Keratinocyte (primary cell): ENCODE results near the gene C19orf12. TPM values are rescaled to one million over a fixed set of nuclear protein-coding genes. Genes with fewer than 3 reads are reported as not detected.

ENCODE experiments used
- DNase-seq: peaks from one replicate; pipeline ENCODE4 v3.0.0-alpha.2; 2011; ENCODE audit warnings: low read depth, missing footprints, low spot score
- FAIRE-seq: peaks from 2 replicates; lab custom pipeline; 2011; peaks lifted over from hg19 to GRCh38; lab: Jason Lieb, UNC
- H2AFZ ChIP-seq: 2 replicates; pipeline ENCODE4 v1.6.0; 2012; ENCODE audit warnings: low read length, control low read depth, inconsistent platforms; ENCODE audit not compliant: control insufficient read depth
- H3K27ac ChIP-seq: 2 replicates; pipeline ENCODE4 v1.5.1; 2011; ENCODE audit warnings: low read length; ENCODE audit not compliant: control insufficient read depth, insufficient read depth
- H3K27me3 ChIP-seq: 3 replicates; pipeline ENCODE4 v1.6.0; 2011; ENCODE audit warnings: low read length; ENCODE audit not compliant: control insufficient read depth, insufficient read depth; ENCODE audit errors: extremely low read depth
- H3K36me3 ChIP-seq, 2 experiments: 2 replicates in 1 of 2; 3 replicates in 1 of 2; pipeline ENCODE4 v1.5.1; 2011; ENCODE audit warnings: low read length in 2 of 2, mild to moderate bottlenecking in 1 of 2; ENCODE audit not compliant: control insufficient read depth in 2 of 2, insufficient read depth in 2 of 2; ENCODE audit errors: extremely low read depth in 1 of 2
- H3K4me1 ChIP-seq: 3 replicates; pipeline ENCODE4 v1.5.1; 2011; ENCODE audit warnings: low read length; ENCODE audit not compliant: control insufficient read depth, insufficient read depth; ENCODE audit errors: extremely low read depth
- H3K4me2 ChIP-seq: 3 replicates; pipeline ENCODE4 v1.6.0; 2011; ENCODE audit warnings: low read depth, low read length; ENCODE audit not compliant: control insufficient read depth, insufficient read depth; ENCODE audit errors: extremely low read depth
- H3K4me3 ChIP-seq, 3 experiments: fragments of 200-600 bp in 1 of 3; sonication (generic) in 1 of 3; 2 replicates in 2 of 3; 3 replicates in 1 of 3; pipeline ENCODE4 v1.5.1; 2011 to 2016; ENCODE audit warnings: low read length in 3 of 3, mild to moderate bottlenecking in 3 of 3, control low read depth in 2 of 3, inconsistent platforms in 1 of 3, low read depth in 1 of 3, mixed read lengths in 1 of 3, mixed run types in 1 of 3, moderate library complexity in 1 of 3; ENCODE audit not compliant: control insufficient read depth in 2 of 3, insufficient read depth in 2 of 3; ENCODE audit errors: extremely low read depth in 1 of 3
- H3K79me2 ChIP-seq: 2 replicates; pipeline ENCODE4 v1.6.0; 2012; ENCODE audit warnings: low read length; ENCODE audit not compliant: control insufficient read depth, insufficient read depth
- H3K9ac ChIP-seq: 3 replicates; pipeline ENCODE4 v1.6.0; 2011; ENCODE audit warnings: low read length; ENCODE audit not compliant: control insufficient read depth, insufficient read depth; ENCODE audit errors: extremely low read depth
- H3K9me1 ChIP-seq: 3 replicates; pipeline ENCODE4 v1.6.0; 2011; ENCODE audit warnings: low read length; ENCODE audit not compliant: control insufficient read depth, insufficient read depth; ENCODE audit errors: extremely low read depth
- H3K9me3 ChIP-seq: 2 replicates; pipeline ENCODE4 v1.5.1; 2012; ENCODE audit warnings: low read depth, low read length; ENCODE audit not compliant: control insufficient read depth
- H4K20me1 ChIP-seq: 3 replicates; pipeline ENCODE4 v1.6.0; 2011; ENCODE audit warnings: low read length; ENCODE audit not compliant: control insufficient read depth, insufficient read depth; ENCODE audit errors: extremely low read depth
- CTCF ChIP-seq, 3 experiments: IDR thresholded peaks in 1 of 3; conservative IDR thresholded peaks in 1 of 3; optimal IDR thresholded peaks in 1 of 3; 2 replicates in 2 of 3; 3 replicates in 1 of 3; pipeline versions ENCODE3 to v1.5.1; 2011; ENCODE audit warnings: low read length in 3 of 3, mild to moderate bottlenecking in 3 of 3, moderate library complexity in 2 of 3, control low read depth in 1 of 3, inconsistent platforms in 1 of 3; ENCODE audit not compliant: insufficient read depth in 2 of 3; ENCODE audit errors: extremely low read depth in 1 of 3
- EZH2 ChIP-seq: IDR thresholded peaks from one replicate; pipeline ENCODE4 v1.6.1; 2012; ENCODE audit warnings: inconsistent platforms, mild to moderate bottlenecking, low read length, moderate library complexity
- dilution Hi-C: fragments of 300-500 bp; cut with MboI; formaldehyde crosslinking; loops from one replicate; pipeline ENCODE4 v1.7.0; 2020; ENCODE audit warnings: low sequenced_read_pairs; ENCODE audit not compliant: extremely low pct_ligation_motif_present
- polyA plus RNA-seq, 5 experiments: library from polyadenylated mRNA; depleted of rRNA in 3 of 5; stranded (reverse) in 3 of 5; stranded (forward) in 1 of 5; unstranded in 1 of 5; fragments of >200 nt; gene quantifications; 1 replicate in 1 of 5; 2 replicates in 3 of 5; 3 replicates in 1 of 5; pipeline versions ENCODE4 v1.2.1 to v1.2.3, GENCODE V29; 2011 to 2012; ENCODE audit warnings: missing spikeins in 2 of 5, low read depth in 1 of 5, low replicate concordance in 1 of 5

C19orf12 gene
- polyA plus RNA-seq, 1 donor (not counting 4 experiments of a cell fraction or from before 2014, with no cell fraction given), result 12.3 TPM

- dilution Hi-C loops, result no loop called here
Observed at GRCh38 chr19:29665215-29665825, 49.7 kb downstream of the C19orf12 start, which contains the start of gene PLEKHF1. PLEKHF1 (plus strand) TSS chr19:29665461; CDS start chr19:29673840, 8,379 bp downstream.

GRCh38 chr19:29664753-29665214, 50.3 kb downstream of the C19orf12 start:
- peaks cover 58% of the 10 kb centered on the region for H3K4me1 ChIP-seq
- H3K36me3 ChIP-seq, result peaks cover 0 to 3% of the 10 kb centered on the region in 2 experiments
- H3K9ac ChIP-seq, result peak overlapping the region; percentile 85
- peak overlapping the region; percentile 94 for H3K27ac ChIP-seq
- no peaks in the 10 kb centered on the region for H3K9me3 ChIP-seq
- H4K20me1 ChIP-seq, result peaks cover 3% of the 10 kb centered on the region
- H3K9me1 ChIP-seq, result peaks cover 3% of the 10 kb centered on the region
- no peak overlapping the region for H2AFZ ChIP-seq
- dilution Hi-C loops, result no loop called here
- no peak for TF ChIP-seq CTCF (optimal IDR thresholded peaks at IDR 0.05 in 1 of 3, IDR thresholded peaks at IDR 0.05 in 1 of 3, conservative IDR thresholded peaks at IDR 0.05 in 1 of 3; ENCODE audit: extremely low read depth in 1 of 3, insufficient read depth in 2 of 3, low read length in 3 of 3)
- no peak for TF ChIP-seq EZH2
- FAIRE-seq (no peak), DNase-seq (no peak)
- no peaks in the 10 kb centered on the region for H3K27me3 ChIP-seq
- peak overlapping the region; percentile 90 for H3K4me2 ChIP-seq
- peaks cover 50% of the 10 kb centered on the region for H3K79me2 ChIP-seq
- peak overlapping the region; percentile 56 to 90 (median 69) for H3K4me3 ChIP-seq

More at GRCh38 chr19:29665215-29665825, 49.7 kb downstream of the C19orf12 start, which contains the start of gene PLEKHF1:
- DNase-seq (no peak), FAIRE-seq (no peak)
- peaks cover 3% of the 10 kb centered on the region for H3K9me1 ChIP-seq
- peak within 1 kb of the TSS; percentile 85 for H3K9ac ChIP-seq
- peak in 1 of 3 experiments; percentile 26 for TF ChIP-seq CTCF (optimal IDR thresholded peaks at IDR 0.05 in 1 of 3, IDR thresholded peaks at IDR 0.05 in 1 of 3, conservative IDR thresholded peaks at IDR 0.05 in 1 of 3; ENCODE audit: extremely low read depth in 1 of 3, insufficient read depth in 2 of 3, low read length in 3 of 3)
- no peak for TF ChIP-seq EZH2
- peak within 1 kb of the TSS; percentile 92 for H3K4me2 ChIP-seq
- peak within 1 kb of the TSS; percentile 46 for H2AFZ ChIP-seq
- H3K36me3 ChIP-seq, result peaks cover 2 to 3% of the 10 kb centered on the region in 2 experiments
- no peaks in the 10 kb centered on the region for H3K9me3 ChIP-seq
- H3K27me3 ChIP-seq, result no peaks in the 10 kb centered on the region
- H3K79me2 ChIP-seq, result peaks cover 54% of the 10 kb centered on the region
- peaks cover 58% of the 10 kb centered on the region for H3K4me1 ChIP-seq
- peak within 1 kb of the TSS; percentile 94 for H3K27ac ChIP-seq
- peak within 1 kb of the TSS; percentile 69 to 90 (median 77) for H3K4me3 ChIP-seq
- peaks cover 3% of the 10 kb centered on the region for H4K20me1 ChIP-seq
